GM23248 (cell line): Measurements from ENCODE around the gene INPP4A. TPM values are rescaled to one million over a fixed set of nuclear protein-coding genes. Genes with fewer than 3 reads are reported as not detected.

Source experiments
- DNase-seq: peaks from one replicate; pipeline ENCODE4 v3.0.0-alpha.2; 2015
- H2AFZ ChIP-seq: fragments of 200-600 bp; sonication (generic); 2 replicates; pipeline ENCODE4 v1.6.1; 2016; ENCODE audit warnings: antibody characterized with exemption
- H3F3A ChIP-seq: fragments of 200-600 bp; sonication (generic); 2 replicates; pipeline ENCODE4 v1.6.1; 2016; ENCODE audit warnings: mild to moderate bottlenecking, antibody characterized with exemption, mixed run types; ENCODE audit not compliant: insufficient read depth
- H3K27ac ChIP-seq: fragments of 200-600 bp; sonication (generic); 2 replicates; pipeline ENCODE4 v1.5.1; 2016; ENCODE audit warnings: mild to moderate bottlenecking
- H3K27me3 ChIP-seq: fragments of 200-600 bp; sonication (generic); replicated peaks from 2 replicates; pipeline ENCODE4 v1.6.1; 2016; ENCODE audit warnings: mild to moderate bottlenecking; ENCODE audit not compliant: insufficient read depth
- H3K36me3 ChIP-seq: fragments of 200-600 bp; sonication (generic); 2 replicates; pipeline ENCODE4 v1.6.1; 2016; ENCODE audit warnings: low read depth, mild to moderate bottlenecking
- H3K4me1 ChIP-seq: fragments of 200-600 bp; sonication (generic); 2 replicates; pipeline ENCODE4 v1.6.1; 2016; ENCODE audit warnings: mild to moderate bottlenecking; ENCODE audit not compliant: insufficient read depth
- H3K4me2 ChIP-seq: fragments of 200-600 bp; sonication (generic); one replicate; pipeline ENCODE4 v1.6.1; 2016; ENCODE audit warnings: mild to moderate bottlenecking; ENCODE audit not compliant: unreplicated experiment
- H3K4me3 ChIP-seq: fragments of 200-600 bp; sonication (generic); 2 replicates; pipeline ENCODE4 v1.5.1; 2016; ENCODE audit warnings: mild to moderate bottlenecking
- H3K79me2 ChIP-seq: fragments of 200-600 bp; sonication (generic); 2 replicates; pipeline ENCODE4 v1.6.1; 2016; ENCODE audit warnings: mild to moderate bottlenecking; ENCODE audit not compliant: insufficient read depth
- H3K9ac ChIP-seq: fragments of 200-600 bp; sonication (generic); 2 replicates; pipeline ENCODE4 v1.6.1; 2016; ENCODE audit warnings: mild to moderate bottlenecking
- H3K9me2 ChIP-seq: fragments of 200-600 bp; sonication (generic); 2 replicates; pipeline ENCODE4 v1.6.1; 2016; ENCODE audit warnings: mixed run types, mild to moderate bottlenecking, moderate library complexity; ENCODE audit not compliant: insufficient read depth
- H3K9me3 ChIP-seq: fragments of 200-600 bp; sonication (generic); one replicate; pipeline ENCODE4 v1.6.1; 2017; ENCODE audit warnings: low read depth
- H4K20me1 ChIP-seq: fragments of 200-600 bp; sonication (generic); 2 replicates; pipeline ENCODE4 v1.6.0; 2016; ENCODE audit not compliant: insufficient read depth
- EZH2 ChIP-seq: fragments of 200-600 bp; sonication (generic); IDR thresholded peaks from 2 replicates; pipeline ENCODE4 v1.6.1; 2018; ENCODE audit warnings: antibody characterized with exemption, mild to moderate bottlenecking; ENCODE audit not compliant: insufficient read depth, poor library complexity, severe bottlenecking
- EZH2phosphoT487 ChIP-seq: fragments of 200-600 bp; sonication (generic); IDR thresholded peaks from 2 replicates; pipeline ENCODE4 v1.6.1; 2018; ENCODE audit warnings: antibody characterized with exemption, moderate library complexity, mild to moderate bottlenecking, low read depth; ENCODE audit not compliant: insufficient read depth
- WGBS, 2 experiments: methylation state at CpG; one replicate each; pipeline ENCODE4 v1.1.6; 2015 to 2017; ENCODE audit warnings: low lambda C conversion rate in 2 of 2, low coverage in 1 of 2; ENCODE audit errors: missing lambda C conversion rate in 2 of 2; 5-methylcytosine and 5-hydroxymethylcytosine counted together
- in situ Hi-C: fragments of 300-500 bp; cut with MboI; formaldehyde crosslinking; loops from 2 replicates; pipeline ENCODE4 v1.15.0; 2020
- polyA plus RNA-seq: library from polyadenylated mRNA; unstranded; fragments of >200 nt; fragmentation: Nextera tagmentation; extraction: Ambion mirVana; gene quantifications from 2 replicates; pipeline ENCODE4 v1.2.1, GENCODE V29; 2016
- total RNA-seq: library from RNA; depleted of rRNA; stranded (reverse); fragments of >200 nt; shearing (Covaris generic); gene quantifications from 2 replicates; pipeline ENCODE4 v1.2.3, GENCODE V29; 2014; rRNA removed

The INPP4A gene
- 16.0 and 22.8 TPM in 2 replicates for total RNA-seq
- 8.0 and 9.5 TPM in 2 replicates for polyA plus RNA-seq

GRCh38 chr2:98444436-98445176 lies at the start of gene INPP4A:
Gene INPP4A, plus strand, starts transcription at chr2:98444858. Its CDS starts 75,191 bp downstream, at chr2:98520049.
- H4K20me1 ChIP-seq = no peaks in the 10 kb centered on the region
- 0 to 1% methylated on average over 28 to 35 of the region's 75 CpGs for WGBS, 2 experiments
- peak within 1 kb of the TSS; percentile 71 for H3K27ac ChIP-seq
- H3K9me3 ChIP-seq = no peaks in the 10 kb centered on the region
- H3K9ac ChIP-seq = peak within 1 kb of the TSS; percentile 83
- H3F3A ChIP-seq = 0 out of 2 replicates have a peak, but pooled peaks cover 12% of the 10 kb centered on the region
- H3K36me3 ChIP-seq = no peaks in the 10 kb centered on the region
- H3K4me1 ChIP-seq = peaks cover 12% of the 10 kb centered on the region; the same call in 1 of the 2 replicates
- in situ Hi-C loops = no loop called here
- H3K27me3 ChIP-seq = no peaks in the 10 kb centered on the region
- TF ChIP-seq EZH2 = no peak
- TF ChIP-seq EZH2phosphoT487 = no peak
- H2AFZ ChIP-seq = peak within 1 kb of the TSS; percentile 100
- peak within 1 kb of the TSS; percentile 93 for H3K4me2 ChIP-seq
- H3K9me2 ChIP-seq = no peaks in the 10 kb centered on the region
- peaks cover 43% of the 10 kb centered on the region for H3K79me2 ChIP-seq
- peak; percentile 83 for DNase-seq
- H3K4me3 ChIP-seq = peak within 1 kb of the TSS; percentile 95

- no peaks in the 10 kb centered on the region for H3K9me3 ChIP-seq
- in situ Hi-C loops = no loop called here
- no peak overlapping the region for H3K4me2 ChIP-seq
- H3K9ac ChIP-seq = no peak overlapping the region
- TF ChIP-seq EZH2phosphoT487 (no peak), EZH2 (no peak)
- DNase-seq = no peak
- no peaks in the 10 kb centered on the region for H3K9me2 ChIP-seq
- H3K27me3 ChIP-seq = peaks cover 29% of the 10 kb centered on the region
- 54% methylated on average over 6 of the region's 6 CpGs for WGBS, 2 experiments
- no peaks in the 10 kb centered on the region for H3K4me1 ChIP-seq
- no peaks in the 10 kb centered on the region for H3K36me3 ChIP-seq
- H2AFZ ChIP-seq = no peak overlapping the region
- no peak overlapping the region for H3K27ac ChIP-seq
- no peaks in the 10 kb centered on the region for H3F3A ChIP-seq
- no peaks in the 10 kb centered on the region for H3K79me2 ChIP-seq
- no peak overlapping the region for H3K4me3 ChIP-seq
- H4K20me1 ChIP-seq = no peaks in the 10 kb centered on the region
These were observed 48.7 kb upstream of the INPP4A start for GRCh38 chr2:98395977-98396376.

GRCh38 chr2:98396745-98397355 lies 47.8 kb upstream of the INPP4A start:
- Histone ChIP-seq H3K9me2 (no peaks in the 10 kb centered on the region), H3K79me2 (no peaks in the 10 kb centered on the region), H3K9ac (no peak overlapping the region), H3F3A (no peaks in the 10 kb centered on the region), H3K27me3 (peaks cover 38% of the 10 kb centered on the region), H3K4me3 (no peak overlapping the region), H3K27ac (no peak overlapping the region), H3K4me1 (no peaks in the 10 kb centered on the region), H2AFZ (no peak overlapping the region), H3K36me3 (no peaks in the 10 kb centered on the region), H3K9me3 (no peaks in the 10 kb centered on the region), H3K4me2 (no peak overlapping the region), H4K20me1 (no peaks in the 10 kb centered on the region)
- WGBS, 2 experiments = 73 to 77% methylated on average over 21 to 23 of the region's 23 CpGs
- no peak for DNase-seq
- in situ Hi-C loops = no loop called here
- TF ChIP-seq EZH2phosphoT487 (no peak), EZH2 (no peak)

GRCh38 chr2:98399140-98399539 lies 45.5 kb upstream of the INPP4A start:
- Histone ChIP-seq H3K9me2 (no peaks in the 10 kb centered on the region), H3K4me3 (no peak overlapping the region), H3K27me3 (peaks cover 53% of the 10 kb centered on the region), H4K20me1 (no peaks in the 10 kb centered on the region), H3K4me1 (no peaks in the 10 kb centered on the region), H3K79me2 (no peaks in the 10 kb centered on the region), H3F3A (no peaks in the 10 kb centered on the region), H3K9me3 (no peaks in the 10 kb centered on the region), H3K36me3 (no peaks in the 10 kb centered on the region), H3K27ac (no peak overlapping the region), H3K9ac (no peak overlapping the region), H3K4me2 (no peak overlapping the region), H2AFZ (no peak overlapping the region)
- TF ChIP-seq EZH2 (no peak), EZH2phosphoT487 (no peak)
- DNase-seq = no peak
- 29 to 36% methylated on average over 4 of the region's 4 CpGs for WGBS, 2 experiments
- in situ Hi-C loops = no loop called here
